Measurements from ENCODE around the gene TRIM71.
A peak's percentile ranks its signal among the peaks of the same experiment; 100 is the strongest.

The TRIM71 gene

GRCh38 chr3:32868719-32869512, 51.1 kb downstream of the TRIM71 start:
- DNase-seq = no peak

- no peak for DNase-seq
Measured at GRCh38 chr3:32869513-32870047, 51.8 kb downstream of the TRIM71 start.

- no peak for DNase-seq
Measured at GRCh38 chr3:32870373-32871095, 52.7 kb downstream of the TRIM71 start.

DNA sequence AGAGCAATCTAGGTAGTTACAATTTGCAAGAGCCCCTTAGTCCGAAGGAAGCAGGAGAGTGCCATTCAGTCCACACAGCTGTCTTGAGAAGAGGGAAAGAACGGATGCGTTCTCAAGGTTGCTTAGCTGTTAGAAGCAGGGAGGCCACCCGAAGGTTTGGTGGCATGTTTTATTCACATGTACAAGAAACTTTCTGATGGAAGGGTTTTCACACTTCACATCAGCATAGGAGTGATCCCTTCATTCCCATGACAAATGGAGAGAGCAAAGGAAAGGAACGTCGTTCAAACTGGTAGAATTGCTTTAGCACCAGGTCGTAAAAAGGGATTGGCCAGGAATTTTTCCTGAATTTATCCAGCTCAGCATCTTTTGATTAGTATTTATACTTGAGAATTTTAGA, 53.5 kb downstream of the TRIM71 start:
- DNase-seq = no peak

GRCh38 chr3:32872487-32873382, 54.9 kb downstream of the TRIM71 start:
- DNase-seq = no peak

GRCh38 chr3:32873531-32874130, 55.8 kb downstream of the TRIM71 start:
- DNase-seq = peak; percentile 37 to 65 (median 57)

- DNase-seq = no peak
Measured at GRCh38 chr3:32876920-32877319, 59.1 kb downstream of the TRIM71 start.

DNA sequence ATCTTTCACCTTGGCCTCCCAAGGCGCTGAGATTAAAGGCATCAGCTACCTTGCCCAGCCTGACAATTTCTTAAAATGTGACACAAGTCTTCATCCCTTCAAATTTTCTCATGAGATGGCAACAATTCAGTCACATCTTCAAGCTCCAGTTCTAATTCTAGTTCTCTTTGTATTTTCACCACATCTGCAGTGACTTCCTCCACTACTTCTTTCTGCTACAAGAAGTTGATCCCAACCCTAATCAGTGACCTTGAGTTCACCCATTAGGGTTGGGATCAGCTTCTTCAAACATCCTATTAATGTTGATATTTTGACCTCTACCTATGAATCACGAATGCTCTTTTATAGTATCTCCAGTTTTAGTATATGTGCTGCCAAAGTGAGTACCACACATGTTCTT, 59.8 kb downstream of the TRIM71 start:
- DNase-seq = no peak

- DNase-seq = no peak
Measured at GRCh38 chr3:32880225-32880624, 62.4 kb downstream of the TRIM71 start.

- no peak for DNase-seq
Measured at GRCh38 chr3:32881624-32882023, 63.8 kb downstream of the TRIM71 start.

DNA sequence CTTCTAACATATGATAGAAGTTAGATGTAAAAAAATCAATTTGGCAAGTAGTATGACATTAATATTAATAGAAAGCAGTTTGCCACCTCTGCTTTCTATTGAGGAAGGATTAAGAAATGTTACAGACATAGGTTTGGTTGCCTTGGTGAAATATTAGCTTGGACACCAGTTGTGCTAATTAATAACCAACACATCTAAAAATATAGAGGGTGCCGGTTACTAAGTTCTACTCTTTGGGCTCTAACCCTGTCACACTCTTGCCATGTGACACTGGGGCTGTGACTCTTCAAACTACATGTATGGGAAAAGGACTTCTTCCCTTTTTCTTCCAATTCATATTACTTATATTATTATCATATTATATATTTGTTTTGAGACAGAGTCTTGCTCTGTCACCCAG, 64.4 kb downstream of the TRIM71 start:
- DNase-seq = peak in 3 of 4 experiments; percentile 38 to 56 (median 42)

DNA sequence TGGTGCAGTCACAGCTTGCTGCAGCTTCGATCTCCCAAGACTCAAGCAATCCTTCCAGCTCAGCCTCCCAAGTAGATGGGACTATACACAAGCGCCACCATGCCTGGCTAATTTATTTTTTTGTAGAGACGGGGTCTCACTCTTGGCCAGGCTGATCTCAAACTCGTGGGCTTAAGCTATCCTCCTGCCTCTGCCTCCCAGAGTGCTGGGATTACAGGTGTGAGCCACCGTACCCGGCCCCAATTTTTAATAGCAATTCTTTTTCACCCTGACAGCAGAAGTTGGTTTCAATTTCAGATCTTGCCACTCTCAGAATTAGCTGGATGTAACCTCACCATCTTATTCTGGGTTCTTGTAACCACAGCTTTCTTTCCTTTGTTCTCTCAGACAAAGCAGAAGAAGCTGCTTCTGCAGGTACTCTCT, 64.8 kb downstream of the TRIM71 start:
- DNase-seq = no peak

DNA sequence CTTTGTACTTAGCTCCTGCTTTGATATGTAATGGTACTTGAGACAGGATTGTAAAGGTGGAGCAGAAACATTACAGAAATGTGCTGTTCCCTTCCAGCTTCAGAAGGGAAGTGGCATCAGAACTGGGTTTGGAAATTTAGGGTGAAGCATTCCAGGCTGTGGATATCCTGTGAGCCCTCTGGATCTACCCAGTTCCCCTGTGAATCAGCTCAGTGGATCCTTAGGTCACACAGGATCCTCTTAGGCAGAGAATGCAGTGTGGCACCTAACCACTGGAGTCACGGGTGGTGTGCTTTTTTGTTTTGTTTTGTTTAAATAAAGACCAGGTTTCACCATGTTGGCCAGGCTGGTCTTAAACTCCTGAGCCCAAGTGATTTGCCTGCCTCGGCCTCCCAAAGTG, 66.0 kb downstream of the TRIM71 start:
- peak in 2 of 4 experiments; percentile 23 to 28 for DNase-seq

DNA sequence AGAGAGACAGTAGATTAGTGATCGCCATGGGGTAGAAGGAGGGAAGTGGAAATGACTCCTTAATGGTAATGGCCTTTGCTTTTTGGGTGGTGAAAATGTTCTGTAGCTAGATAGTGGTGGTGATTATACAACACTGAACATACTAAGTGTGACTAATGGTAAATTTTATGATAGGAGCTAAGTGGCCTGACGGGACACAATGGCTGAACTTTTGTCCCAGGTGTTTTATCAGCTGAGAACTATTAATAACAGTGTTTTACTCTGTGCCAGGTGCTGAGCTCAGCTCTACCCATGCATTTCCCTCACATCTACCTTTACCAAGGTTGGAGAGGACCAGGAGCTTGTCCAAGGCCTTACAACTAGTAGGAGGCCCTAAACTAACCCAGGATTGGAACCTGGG, 66.8 kb downstream of the TRIM71 start:
- no peak for DNase-seq

DNA sequence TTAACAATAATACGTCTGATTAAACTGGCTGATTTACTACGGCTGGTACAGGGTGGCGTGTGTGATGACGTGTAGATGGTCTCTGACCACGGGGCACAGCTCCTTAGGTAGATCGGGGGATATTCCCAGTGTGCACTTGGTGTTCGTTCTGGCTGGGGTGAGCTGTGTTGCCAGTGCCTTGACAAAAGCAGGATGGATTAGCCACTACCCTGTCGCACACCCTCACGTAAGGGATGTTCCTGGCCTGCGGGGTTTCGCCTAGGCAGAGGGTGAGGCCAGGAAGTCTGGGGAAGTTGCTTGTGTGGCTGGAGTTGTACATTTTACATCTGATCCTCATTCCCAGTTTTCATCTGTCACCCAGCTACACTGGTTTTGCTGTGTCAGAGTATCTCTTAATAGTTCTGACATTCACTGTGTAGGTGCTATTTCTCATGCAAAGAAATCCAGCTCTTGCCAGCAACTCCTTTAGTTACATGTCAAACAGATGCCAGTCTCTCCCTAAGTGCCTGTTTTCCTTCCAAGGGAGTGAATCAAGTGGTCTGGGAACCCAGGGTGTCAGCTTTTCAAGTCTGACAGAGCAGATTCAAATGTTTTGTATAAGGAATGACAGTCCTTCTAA, 67.6 kb downstream of the TRIM71 start:
- DNase-seq = no peak

GRCh38 chr3:32886296-32886695, 68.5 kb downstream of the TRIM71 start:
- DNase-seq = no peak

GRCh38 chr3:32886911-32887310, 69.1 kb downstream of the TRIM71 start:
- no peak for DNase-seq

DNA sequence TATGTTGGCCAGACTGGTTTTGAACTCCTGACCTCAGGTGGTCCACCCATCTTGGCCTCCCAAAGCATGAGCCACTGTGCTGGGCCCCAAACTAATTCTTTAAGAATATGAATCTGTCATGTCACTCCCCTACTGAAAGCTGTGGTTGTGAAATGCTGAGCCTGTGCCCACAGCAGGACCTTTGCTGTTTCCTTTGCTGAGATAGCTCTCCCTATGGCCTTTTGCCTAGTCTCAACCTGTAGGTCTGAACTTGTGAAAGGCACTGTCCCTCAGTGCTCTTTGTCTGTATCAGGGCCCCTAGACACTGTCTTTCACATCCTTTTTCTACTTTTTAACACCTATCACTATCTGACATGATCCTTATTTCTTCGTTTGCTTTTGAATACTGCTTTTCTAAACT, 70.9 kb downstream of the TRIM71 start:
- DNase-seq = peak; percentile 29 to 60 (median 48)

DNA sequence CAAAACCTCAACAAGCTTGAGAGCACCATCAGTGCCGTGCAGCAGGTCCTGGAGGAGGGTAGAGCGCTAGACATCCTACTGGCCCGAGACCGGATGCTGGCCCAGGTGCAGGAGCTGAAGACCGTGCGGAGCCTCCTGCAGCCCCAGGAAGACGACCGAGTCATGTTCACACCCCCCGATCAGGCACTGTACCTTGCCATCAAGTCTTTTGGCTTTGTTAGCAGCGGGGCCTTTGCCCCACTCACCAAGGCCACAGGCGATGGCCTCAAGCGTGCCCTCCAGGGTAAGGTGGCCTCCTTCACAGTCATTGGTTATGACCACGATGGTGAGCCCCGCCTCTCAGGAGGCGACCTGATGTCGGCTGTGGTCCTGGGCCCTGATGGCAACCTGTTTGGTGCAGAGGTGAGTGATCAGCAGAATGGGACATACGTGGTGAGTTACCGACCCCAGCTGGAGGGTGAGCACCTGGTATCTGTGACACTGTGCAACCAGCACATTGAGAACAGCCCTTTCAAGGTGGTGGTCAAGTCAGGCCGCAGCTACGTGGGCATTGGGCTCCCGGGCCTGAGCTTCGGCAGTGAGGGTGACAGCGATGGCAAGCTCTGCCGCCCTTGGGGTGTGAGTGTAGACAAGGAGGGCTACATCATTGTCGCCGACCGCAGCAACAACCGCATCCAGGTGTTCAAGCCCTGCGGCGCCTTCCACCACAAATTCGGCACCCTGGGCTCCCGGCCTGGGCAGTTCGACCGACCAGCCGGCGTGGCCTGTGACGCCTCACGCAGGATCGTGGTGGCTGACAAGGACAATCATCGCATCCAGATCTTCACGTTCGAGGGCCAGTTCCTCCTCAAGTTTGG, 72.9 kb downstream of the TRIM71 start:
- DNase-seq = no peak

DNA sequence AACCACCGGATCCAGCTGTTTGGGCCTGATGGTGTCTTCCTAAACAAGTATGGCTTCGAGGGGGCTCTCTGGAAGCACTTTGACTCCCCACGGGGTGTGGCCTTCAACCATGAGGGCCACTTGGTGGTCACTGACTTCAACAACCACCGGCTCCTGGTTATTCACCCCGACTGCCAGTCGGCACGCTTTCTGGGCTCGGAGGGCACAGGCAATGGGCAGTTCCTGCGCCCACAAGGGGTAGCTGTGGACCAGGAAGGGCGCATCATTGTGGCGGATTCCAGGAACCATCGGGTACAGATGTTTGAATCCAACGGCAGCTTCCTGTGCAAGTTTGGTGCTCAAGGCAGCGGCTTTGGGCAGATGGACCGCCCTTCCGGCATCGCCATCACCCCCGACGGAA, 73.6 kb downstream of the TRIM71 start:
- no peak for DNase-seq

All from suppressor macrophage (primary cell).